NB4 (cell line): ENCODE measurements around the gene CYTH3.

Source experiments
- CTCF ChIP-seq: IDR thresholded peaks from one replicate; pipeline ENCODE4 v1.5.1; 2012; ENCODE audit warnings: low read depth, low read length
- MYC ChIP-seq: IDR thresholded peaks from 2 replicates; pipeline ENCODE4 v1.6.1; 2011; ENCODE audit warnings: low read depth, low read length
- POLR2A ChIP-seq: IDR thresholded peaks from 2 replicates; pipeline ENCODE4 v1.6.1; 2011; ENCODE audit warnings: mild to moderate bottlenecking; ENCODE audit not compliant: insufficient read length; ENCODE audit errors: extremely low read depth
- TF ChIP-seq, protein P1 (sequence below): IDR thresholded peaks from 2 replicates; pipeline ENCODE4 v1.6.1; 2011; ENCODE audit warnings: low read depth, low read length

DNA sequence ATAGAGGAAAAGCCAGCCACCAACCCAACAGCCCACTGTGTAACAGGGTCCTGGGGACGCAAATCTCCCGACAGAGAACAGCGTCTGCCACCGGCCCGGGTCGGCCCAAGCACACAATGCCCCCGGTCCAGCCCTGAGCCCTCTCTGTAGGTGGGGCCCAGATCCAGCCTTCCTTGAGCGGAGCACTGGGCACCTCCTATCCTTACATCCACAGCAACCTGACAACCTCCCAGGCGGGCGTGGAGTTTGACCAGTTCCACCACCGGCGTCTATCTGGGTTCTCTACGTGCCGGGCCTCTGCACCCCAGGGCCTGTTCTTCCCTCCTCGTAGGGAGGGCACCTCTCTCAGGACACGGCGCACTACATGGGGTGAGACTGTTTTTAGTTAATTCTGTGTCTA, 109.0 kb downstream of the CYTH3 start:
- TF ChIP-seq POLR2A (no peak), CTCF (no peak), MYC (no peak)
- TF ChIP-seq, protein P1, sequence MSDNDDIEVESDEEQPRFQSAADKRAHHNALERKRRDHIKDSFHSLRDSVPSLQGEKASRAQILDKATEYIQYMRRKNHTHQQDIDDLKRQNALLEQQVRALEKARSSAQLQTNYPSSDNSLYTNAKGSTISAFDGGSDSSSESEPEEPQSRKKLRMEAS, result no peak
